Measurements from ENCODE around the gene CIDEA. TPM values are rescaled to one million over a fixed set of nuclear protein-coding genes. Genes with fewer than 3 reads are reported as not detected.
"Not testable (repeated sequence)": the region's sequence is repeated elsewhere in the genome, so short reads cannot be mapped to it uniquely, and the experiment has no call there.

Gene CIDEA
- total RNA-seq, 4 donors from 2014 or later: not detected

- intact Hi-C loops (cut with DNase I); H3K27me3 ChIP-seq; H3K27ac ChIP-seq (replicated peaks in 1 of 4); H3K4me1 ChIP-seq; H3K4me3 ChIP-seq; H3K36me3 ChIP-seq; H3K9me3 ChIP-seq: not testable (repeated sequence)
- DNase-seq (ENCODE audit: extremely low spot score): peak; percentile 3
- no CpG with 5 or more reads among the region's 3 CpGs for WGBS
These were observed 25.9 kb upstream of the CIDEA start for GRCh38 chr18:12228308-12228707.

- not testable (repeated sequence) for H3K27ac ChIP-seq (replicated peaks in 1 of 4); H3K9me3 ChIP-seq; H3K27me3 ChIP-seq; H3K4me1 ChIP-seq; H3K36me3 ChIP-seq; H3K4me3 ChIP-seq
- intact Hi-C loops (cut with DNase I): loop anchor here (10.0 kb wide), 2 partner anchors 136 to 576 kb away; partner anchors contain the start of gene ANKRD62
- peak; percentile 84 for DNase-seq (ENCODE audit: extremely low spot score)
- WGBS: 96% methylated on average over 8 of the region's 8 CpGs
These were observed 23.6 kb upstream of the CIDEA start for GRCh38 chr18:12230561-12230960.

- intact Hi-C loops (cut with DNase I): loop anchor here (10.0 kb wide), 2 partner anchors 136 to 576 kb away; partner anchors contain the start of gene ANKRD62
- H3K27ac ChIP-seq (replicated peaks in 1 of 4): no peak overlapping the region
- WGBS: 82% methylated on average over 14 of the region's 17 CpGs
- H3K9me3 ChIP-seq: no peaks in the 10 kb centered on the region
- H3K4me1 ChIP-seq: no peaks in the 10 kb centered on the region
- DNase-seq (ENCODE audit: extremely low spot score): peak; percentile 70
- no peak overlapping the region for H3K4me3 ChIP-seq
- H3K27me3 ChIP-seq: peaks cover 0 to 5% (median 0%) of the 10 kb centered on the region in 4 donors
- TF ChIP-seq POLR2A (IDR thresholded peaks at IDR 0.05; ENCODE audit: low read depth) (no peak), POLR2AphosphoS5 (IDR thresholded peaks at IDR 0.05) (no peak), EP300 (IDR thresholded peaks at IDR 0.05) (no peak), CTCF (IDR thresholded peaks at IDR 0.05) (no peak)
- no peaks in the 10 kb centered on the region for H3K36me3 ChIP-seq
These were observed 22.9 kb upstream of the CIDEA start for GRCh38 chr18:12231040-12231882.

GRCh38 chr18:12231986-12232385 lies 22.2 kb upstream of the CIDEA start:
- 99% methylated on average over 9 of the region's 9 CpGs for WGBS
- Histone ChIP-seq H3K4me3 (no peak overlapping the region), H3K27me3 (peaks cover 0 to 7% (median 0%) of the 10 kb centered on the region in 4 donors), H3K36me3 (no peaks in the 10 kb centered on the region), H3K27ac (replicated peaks in 1 of 4) (no peak overlapping the region), H3K4me1 (peaks cover 0 to 3% (median 2%) of the 10 kb centered on the region in 4 donors), H3K9me3 (no peaks in the 10 kb centered on the region)
- DNase-seq (ENCODE audit: extremely low spot score): peak; percentile 68
- no peak for TF ChIP-seq EP300 (IDR thresholded peaks at IDR 0.05)
- no peak for TF ChIP-seq CTCF (IDR thresholded peaks at IDR 0.05)
- intact Hi-C loops (cut with DNase I): loop anchor here (10.0 kb wide), 2 partner anchors 137 to 577 kb away; partner anchors contain the start of gene ANKRD62

- Histone ChIP-seq H3K27ac (replicated peaks in 1 of 4) (no peak overlapping the region), H3K9me3 (no peaks in the 10 kb centered on the region), H3K27me3 (peaks cover 0 to 7% (median 0%) of the 10 kb centered on the region in 4 donors), H3K4me1 (peaks cover 0 to 9% (median 7%) of the 10 kb centered on the region in 4 donors), H3K36me3 (no peaks in the 10 kb centered on the region), H3K4me3 (no peak overlapping the region)
- TF ChIP-seq POLR2A (IDR thresholded peaks at IDR 0.05; ENCODE audit: low read depth) (no peak), POLR2AphosphoS5 (IDR thresholded peaks at IDR 0.05) (no peak), EP300 (IDR thresholded peaks at IDR 0.05) (no peak), CTCF (IDR thresholded peaks at IDR 0.05) (no peak)
- peak; percentile 50 for DNase-seq (ENCODE audit: extremely low spot score)
- intact Hi-C loops (cut with DNase I): loop anchor here (10.0 kb wide), 2 partner anchors 139 to 579 kb away; partner anchors contain the start of gene ANKRD62
- WGBS: 70% methylated on average over 5 of the region's 5 CpGs
These were observed 20.8 kb upstream of the CIDEA start for GRCh38 chr18:12233378-12233777.
